Cardiac muscle cell (in vitro differentiated cells and primary cell): ENCODE measurements around the gene ZNF8. TPM values are rescaled to one million over a fixed set of nuclear protein-coding genes. Genes with fewer than 3 reads are reported as not detected.

Experiments used
- DNase-seq, 2 donors: peaks; one replicate each; pipeline versions ENCODE4 v3.0.0 to v3.0.0-alpha.2; 2010 to 2017; ENCODE audit warnings: low read depth in 1 of 2, low spot score in 1 of 2
- H3K27ac ChIP-seq: fragments of 200-600 bp; sonication (generic); 2 replicates; pipeline ENCODE4 v1.5.1; 2016
- H3K27me3 ChIP-seq: fragments of 200-600 bp; sonication (generic); 2 replicates; pipeline ENCODE4 v1.6.0; 2016; ENCODE audit warnings: control low read depth
- H3K36me3 ChIP-seq: fragments of 200-600 bp; sonication (generic); 2 replicates; pipeline ENCODE4 v1.5.1; 2016; ENCODE audit warnings: control low read depth
- H3K4me1 ChIP-seq: fragments of 200-600 bp; sonication (generic); 2 replicates; pipeline ENCODE4 v1.8.1; 2017; ENCODE audit warnings: low read depth, mild to moderate bottlenecking, mixed run types
- H3K4me3 ChIP-seq: fragments of 200-600 bp; sonication (generic); 2 replicates; pipeline ENCODE4 v1.5.1; 2016; ENCODE audit warnings: mild to moderate bottlenecking
- H3K9me3 ChIP-seq: fragments of 200-600 bp; sonication (generic); 2 replicates; pipeline ENCODE4 v1.5.1; 2017; ENCODE audit warnings: low read depth, mild to moderate bottlenecking, control low read depth
- CTCF ChIP-seq: IDR thresholded peaks from 2 replicates; pipeline ENCODE4 v1.5.1; 2012; ENCODE audit warnings: low read depth, mild to moderate bottlenecking, low read length
- polyA plus RNA-seq: library from polyadenylated mRNA; unstranded; fragments of >200 nt; fragmentation: Nextera tagmentation; extraction: Ambion mirVana; gene quantifications from 2 replicates; pipeline ENCODE4 v1.2.1, GENCODE V29; 2016
- total RNA-seq: library from RNA; depleted of rRNA; stranded (reverse); fragments of >200 nt; gene quantifications from 2 replicates; pipeline ENCODE4 v1.2.3, GENCODE V29; 2016

ZNF8 gene
- total and polyA plus RNA-seq, 2 experiments from 2014 or later = 2.2 to 14.7 TPM

DNA sequence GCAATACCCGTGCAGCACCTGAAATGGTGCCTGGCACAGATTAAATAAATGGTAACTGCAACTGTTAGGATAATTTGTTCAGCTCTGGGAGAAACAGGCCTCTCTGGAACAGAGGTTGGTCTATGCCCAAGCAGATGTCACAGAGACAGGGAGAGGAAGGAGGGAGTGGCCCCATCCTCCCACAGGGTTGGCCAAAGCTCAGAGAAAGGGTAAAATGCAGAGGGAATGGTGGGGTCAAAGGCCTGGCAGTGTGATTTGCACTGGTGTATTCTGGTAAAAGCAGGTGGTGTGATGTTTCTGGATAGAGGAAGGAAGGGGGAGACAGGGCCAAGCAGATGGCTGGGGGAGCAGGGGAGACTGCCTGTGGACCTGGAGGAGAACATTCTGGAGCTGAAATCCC is 57.5 kb downstream of the ZNF8 start:
- Histone ChIP-seq H3K27me3 (no peaks in the 10 kb centered on the region), H3K27ac (no peak overlapping the region), H3K9me3 (no peaks in the 10 kb centered on the region), H3K4me3 (no peak overlapping the region), H3K4me1 (no peaks in the 10 kb centered on the region), H3K36me3 (peaks cover 6% of the 10 kb centered on the region)
- DNase-seq = no peak
- TF ChIP-seq CTCF = no peak

- TF ChIP-seq CTCF = no peak
- peaks cover 6% of the 10 kb centered on the region for H3K36me3 ChIP-seq
Observed at GRCh38 chr19:58336820-58337219, 58.1 kb downstream of the ZNF8 start.

DNA sequence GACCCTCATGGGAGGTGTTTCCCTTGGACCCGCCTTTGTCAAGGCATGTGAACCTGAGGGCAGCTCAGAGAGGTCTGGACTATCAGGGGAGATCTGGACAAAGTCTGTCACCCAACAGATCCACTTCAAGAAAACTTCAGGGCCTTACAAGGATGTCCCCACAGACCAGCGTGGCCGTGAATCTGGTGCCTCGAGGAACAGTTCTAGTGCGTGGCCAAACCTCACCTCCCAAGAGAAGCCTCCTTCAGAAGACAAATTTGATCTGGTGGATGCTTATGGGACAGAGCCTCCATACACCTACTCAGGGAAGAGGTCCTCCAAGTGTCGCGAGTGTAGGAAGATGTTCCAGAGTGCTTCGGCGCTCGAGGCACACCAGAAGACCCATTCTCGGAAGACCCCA is 59.6 kb downstream of the ZNF8 start:
- no peak overlapping the region for H3K27ac ChIP-seq

More at GRCh38 chr19:58336820-58337219, 58.1 kb downstream of the ZNF8 start:
- H3K4me3 ChIP-seq = no peak overlapping the region
- H3K4me1 ChIP-seq = no peaks in the 10 kb centered on the region
- H3K9me3 ChIP-seq = no peaks in the 10 kb centered on the region
- H3K27me3 ChIP-seq = no peaks in the 10 kb centered on the region
- DNase-seq = no peak
- H3K27ac ChIP-seq = no peak overlapping the region

DNA sequence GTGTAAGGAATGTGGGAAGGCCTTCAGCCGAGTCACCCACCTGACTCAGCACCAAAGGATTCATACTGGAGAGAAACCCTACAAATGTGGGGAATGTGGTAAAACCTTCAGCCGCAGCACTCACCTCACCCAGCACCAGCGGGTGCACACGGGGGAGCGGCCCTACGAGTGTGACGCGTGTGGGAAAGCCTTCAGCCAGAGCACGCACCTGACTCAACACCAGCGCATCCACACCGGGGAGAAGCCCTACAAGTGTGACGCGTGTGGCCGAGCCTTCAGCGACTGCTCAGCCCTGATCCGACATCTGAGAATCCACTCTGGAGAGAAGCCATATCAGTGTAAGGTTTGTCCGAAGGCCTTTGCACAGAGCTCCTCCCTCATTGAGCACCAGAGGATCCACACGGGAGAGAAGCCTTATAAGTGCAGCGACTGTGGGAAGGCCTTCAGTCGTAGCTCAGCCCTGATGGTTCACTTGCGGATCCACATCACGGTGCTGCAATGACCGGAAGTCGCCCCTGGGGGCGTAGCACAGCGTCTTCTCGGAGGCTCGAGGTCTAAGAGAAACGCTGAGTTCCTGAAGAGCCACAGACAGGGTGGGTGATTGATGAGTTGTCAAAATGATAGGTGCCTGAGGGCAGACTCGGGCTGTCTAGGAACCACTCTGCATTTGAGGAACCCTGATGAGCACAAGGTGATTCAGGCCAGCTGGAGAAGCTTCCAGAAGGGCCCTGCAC is 60.2 kb downstream of the ZNF8 start:
- Histone ChIP-seq H3K9me3 (no peaks in the 10 kb centered on the region), H3K4me1 (no peaks in the 10 kb centered on the region), H3K27ac (no peak overlapping the region), H3K4me3 (no peak overlapping the region), H3K36me3 (peaks cover 6% of the 10 kb centered on the region), H3K27me3 (no peaks in the 10 kb centered on the region)
- DNase-seq = peak in 1 of 2 donors; percentile 30
- no peak for TF ChIP-seq CTCF

More for the DNA sequence above, 59.6 kb downstream of the ZNF8 start:
- TF ChIP-seq CTCF = no peak
- no peak overlapping the region for H3K4me3 ChIP-seq
- DNase-seq = no peak
- H3K36me3 ChIP-seq = peaks cover 6% of the 10 kb centered on the region
- H3K4me1 ChIP-seq = no peaks in the 10 kb centered on the region
- no peaks in the 10 kb centered on the region for H3K9me3 ChIP-seq
- no peaks in the 10 kb centered on the region for H3K27me3 ChIP-seq

DNA sequence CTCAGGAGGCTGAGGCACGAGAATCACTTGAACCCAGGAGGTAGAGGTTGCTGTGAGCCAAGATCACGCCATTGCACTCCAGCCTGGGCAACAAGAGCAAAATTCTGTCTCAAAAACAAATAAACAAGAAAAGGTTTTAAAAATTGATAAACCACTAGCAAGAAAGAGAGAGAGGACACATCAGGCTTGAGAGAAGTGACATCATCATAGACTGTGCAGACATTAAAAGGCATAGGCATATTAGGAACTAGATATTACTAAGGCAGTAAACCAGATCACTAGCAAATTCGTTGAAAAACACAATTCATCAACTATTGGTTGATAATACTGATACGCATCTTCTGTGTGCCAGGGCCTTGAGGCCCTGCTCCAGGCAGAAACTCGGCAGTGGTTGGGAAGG is 66.8 kb downstream of the ZNF8 start:
- Histone ChIP-seq H3K4me1 (no peaks in the 10 kb centered on the region), H3K27ac (no peak overlapping the region), H3K36me3 (no peaks in the 10 kb centered on the region), H3K4me3 (no peak overlapping the region), H3K9me3 (no peaks in the 10 kb centered on the region), H3K27me3 (no peaks in the 10 kb centered on the region)
- no peak for DNase-seq
- TF ChIP-seq CTCF = no peak
